Effector memory CD4-positive, alpha-beta T cell (primary cell): ENCODE data around the gene CDK13.

ENCODE experiments used
- DNase-seq, 3 donors: peaks; one replicate each; pipeline ENCODE4 v3.0.0-alpha.2; 2020
- H3K27ac ChIP-seq: 2 replicates; pipeline ENCODE4 v1.7.0; 2013; ENCODE audit warnings: mild to moderate bottlenecking, low read length, moderate library complexity; ENCODE audit not compliant: insufficient read depth, poor library complexity, severe bottlenecking
- H3K27me3 ChIP-seq: replicated peaks from 2 replicates; pipeline ENCODE4 v1.7.0; 2013; ENCODE audit warnings: mild to moderate bottlenecking, low read length; ENCODE audit not compliant: insufficient read depth, control insufficient read depth, poor library complexity, severe bottlenecking
- H3K36me3 ChIP-seq: 2 replicates; pipeline ENCODE4 v1.7.0; 2013; ENCODE audit warnings: mild to moderate bottlenecking, low read length, moderate library complexity; ENCODE audit not compliant: control insufficient read depth, insufficient read depth
- H3K4me1 ChIP-seq: 2 replicates; pipeline ENCODE4 v1.7.0; 2013; ENCODE audit warnings: low read length, mild to moderate bottlenecking; ENCODE audit not compliant: control insufficient read depth, insufficient read depth, poor library complexity, severe bottlenecking
- H3K4me3 ChIP-seq: 2 replicates; pipeline ENCODE4 v1.7.0; 2013; ENCODE audit warnings: low read length, low read depth, mild to moderate bottlenecking; ENCODE audit not compliant: insufficient read depth, poor library complexity, severe bottlenecking
- H3K9me3 ChIP-seq: 2 replicates; pipeline ENCODE4 v1.7.0; 2013; ENCODE audit warnings: mild to moderate bottlenecking, low read length, moderate library complexity; ENCODE audit not compliant: control insufficient read depth

The CDK13 gene

DNA sequence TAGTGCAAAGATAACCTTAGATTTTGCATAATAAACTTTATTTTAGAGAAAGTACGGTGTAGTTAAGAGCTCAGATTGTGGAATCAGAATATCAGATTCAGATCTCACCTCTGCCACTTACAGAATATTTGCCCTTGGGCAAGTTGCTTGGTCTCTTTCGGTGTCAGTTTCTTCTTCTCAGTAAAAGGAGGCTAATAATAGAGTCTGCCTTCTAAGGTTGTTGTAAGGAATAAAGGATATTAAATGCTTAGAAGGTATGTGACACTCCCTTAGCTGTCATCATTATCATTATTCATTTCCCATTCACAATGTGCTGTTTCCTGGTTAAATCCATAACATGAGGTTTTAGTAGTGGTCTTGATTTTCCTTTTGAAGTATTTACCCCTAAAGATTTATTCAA, 142.1 kb downstream of the CDK13 start:
- H3K36me3 ChIP-seq, result peaks cover 59% of the 10 kb centered on the region
- no peak for DNase-seq

GRCh38 chr7:40093631-40094350, 143.7 kb downstream of the CDK13 start:
- no peak for DNase-seq
- no peak overlapping the region for H3K4me3 ChIP-seq
- H3K27ac ChIP-seq, result no peak overlapping the region
- no peaks in the 10 kb centered on the region for H3K9me3 ChIP-seq
- H3K36me3 ChIP-seq, result peaks cover 46% of the 10 kb centered on the region
- no peaks in the 10 kb centered on the region for H3K4me1 ChIP-seq
- no peaks in the 10 kb centered on the region for H3K27me3 ChIP-seq

More for the DNA sequence above, 142.1 kb downstream of the CDK13 start:
- Histone ChIP-seq H3K27ac (no peak overlapping the region), H3K4me1 (no peaks in the 10 kb centered on the region), H3K9me3 (no peaks in the 10 kb centered on the region), H3K4me3 (no peak overlapping the region), H3K27me3 (no peaks in the 10 kb centered on the region)

- Histone ChIP-seq H3K4me1 (no peaks in the 10 kb centered on the region), H3K27ac (no peak overlapping the region), H3K36me3 (peaks cover 33% of the 10 kb centered on the region), H3K4me3 (no peak overlapping the region), H3K27me3 (no peaks in the 10 kb centered on the region), H3K9me3 (no peaks in the 10 kb centered on the region)
- DNase-seq, result no peak
Measured at GRCh38 chr7:40095230-40095629, 145.2 kb downstream of the CDK13 start.

- DNase-seq, result no peak
- Histone ChIP-seq H3K36me3 (peaks cover 33% of the 10 kb centered on the region), H3K4me1 (no peaks in the 10 kb centered on the region), H3K27me3 (no peaks in the 10 kb centered on the region), H3K4me3 (no peak overlapping the region), H3K27ac (no peak overlapping the region), H3K9me3 (no peaks in the 10 kb centered on the region)
Measured at GRCh38 chr7:40095695-40096327, 145.8 kb downstream of the CDK13 start.

- Histone ChIP-seq H3K27ac (no peak overlapping the region), H3K27me3 (no peaks in the 10 kb centered on the region), H3K36me3 (peaks cover 20% of the 10 kb centered on the region), H3K9me3 (no peaks in the 10 kb centered on the region), H3K4me3 (no peak overlapping the region), H3K4me1 (no peaks in the 10 kb centered on the region)
- DNase-seq, result no peak
Measured at GRCh38 chr7:40097728-40098127, 147.7 kb downstream of the CDK13 start.

DNA sequence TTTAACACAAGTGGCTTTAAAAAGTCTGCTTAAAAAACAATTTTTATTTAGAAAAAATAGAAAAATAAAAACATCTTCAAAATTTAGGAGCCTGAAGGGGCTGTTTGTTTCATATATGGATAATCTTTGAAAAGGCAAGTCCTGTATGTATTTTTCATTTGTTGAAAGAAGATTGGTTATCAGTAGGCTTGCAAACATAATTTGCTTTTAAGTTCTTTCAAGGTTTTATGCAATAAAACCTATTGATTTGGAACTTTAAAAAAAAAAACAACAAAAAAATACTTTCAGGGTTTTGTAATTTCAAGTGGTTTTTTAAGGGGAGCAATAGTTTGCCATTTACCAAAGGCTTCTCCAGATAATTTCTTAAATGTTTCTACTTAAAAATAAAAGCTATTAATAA, 148.8 kb downstream of the CDK13 start:
- H3K4me1 ChIP-seq, result no peaks in the 10 kb centered on the region
- no peak for DNase-seq
- H3K9me3 ChIP-seq, result no peaks in the 10 kb centered on the region
- no peaks in the 10 kb centered on the region for H3K27me3 ChIP-seq
- no peak overlapping the region for H3K4me3 ChIP-seq
- no peak overlapping the region for H3K27ac ChIP-seq
- peaks cover 11% of the 10 kb centered on the region for H3K36me3 ChIP-seq

GRCh38 chr7:40099837-40100236, 149.8 kb downstream of the CDK13 start:
- H3K27me3 ChIP-seq, result no peaks in the 10 kb centered on the region
- H3K36me3 ChIP-seq, result peaks cover under 1% of the 10 kb centered on the region
- H3K4me3 ChIP-seq, result no peak overlapping the region
- H3K9me3 ChIP-seq, result no peaks in the 10 kb centered on the region
- no peak overlapping the region for H3K27ac ChIP-seq
- DNase-seq, result no peak
- H3K4me1 ChIP-seq, result no peaks in the 10 kb centered on the region

GRCh38 chr7:40101201-40101600, 151.1 kb downstream of the CDK13 start:
- Histone ChIP-seq H3K9me3 (no peaks in the 10 kb centered on the region), H3K4me3 (no peak overlapping the region), H3K27ac (no peak overlapping the region), H3K4me1 (no peaks in the 10 kb centered on the region), H3K36me3 (no peaks in the 10 kb centered on the region), H3K27me3 (no peaks in the 10 kb centered on the region)
- no peak for DNase-seq

GRCh38 chr7:40102897-40103296, 152.8 kb downstream of the CDK13 start:
- Histone ChIP-seq H3K4me1 (no peaks in the 10 kb centered on the region), H3K4me3 (no peak overlapping the region), H3K27me3 (no peaks in the 10 kb centered on the region), H3K9me3 (no peaks in the 10 kb centered on the region), H3K36me3 (no peaks in the 10 kb centered on the region), H3K27ac (no peak overlapping the region)
- no peak for DNase-seq

GRCh38 chr7:40105879-40106473, 155.9 kb downstream of the CDK13 start:
- no peak overlapping the region for H3K27ac ChIP-seq
- no peak for DNase-seq
- H3K9me3 ChIP-seq, result no peaks in the 10 kb centered on the region
- H3K36me3 ChIP-seq, result no peaks in the 10 kb centered on the region
- H3K27me3 ChIP-seq, result no peaks in the 10 kb centered on the region
- no peak overlapping the region for H3K4me3 ChIP-seq
- no peaks in the 10 kb centered on the region for H3K4me1 ChIP-seq
